ENCODE data around the gene KCNQ1. TPM values are rescaled to one million over a fixed set of nuclear protein-coding genes. Genes with fewer than 3 reads are reported as not detected.

KCNQ1 gene
- total RNA-seq, 4 donors from 2014 or later, result 0.81 to 2.2 (median 1.6) TPM

GRCh38 chr11:2561696-2562581 lies 117.1 kb downstream of the KCNQ1 start:
- no peak for DNase-seq (ENCODE audit: low spot score in 2 of 2)
- 88 to 98% methylated on average over 7 to 8 of the region's 27 CpGs for WGBS, 2 donors

GRCh38 chr11:2562890-2563212 lies 118.0 kb downstream of the KCNQ1 start:
- no peak for DNase-seq (ENCODE audit: low spot score in 2 of 2)
- intact Hi-C loops (cut with DNase I; ENCODE audit: low total_unique reads), result no loop called here
- no peak overlapping the region for H3K4me3 ChIP-seq (ENCODE audit: low read depth, poor library complexity, severe bottlenecking)
- no peak for TF ChIP-seq POLR2A (IDR thresholded peaks at IDR 0.05)
- TF ChIP-seq CTCF (IDR thresholded peaks at IDR 0.05), result no peak
- WGBS, 2 donors, result 90 to 92% methylated on average over 6 of the region's 6 CpGs

More at GRCh38 chr11:2561696-2562581, 117.1 kb downstream of the KCNQ1 start:
- TF ChIP-seq POLR2A (IDR thresholded peaks at IDR 0.05), result no peak
- TF ChIP-seq CTCF (IDR thresholded peaks at IDR 0.05), result no peak
- H3K4me3 ChIP-seq (ENCODE audit: low read depth, poor library complexity, severe bottlenecking), result no peak overlapping the region
- intact Hi-C loops (cut with DNase I; ENCODE audit: low total_unique reads), result no loop called here

GRCh38 chr11:2563213-2564007 lies 118.6 kb downstream of the KCNQ1 start:
- no peak for DNase-seq (ENCODE audit: low spot score in 2 of 2)
- TF ChIP-seq POLR2A (IDR thresholded peaks at IDR 0.05) (no peak), CTCF (IDR thresholded peaks at IDR 0.05) (no peak)

GRCh38 chr11:2564008-2564530 lies 119.3 kb downstream of the KCNQ1 start:
- no peak overlapping the region for H3K4me3 ChIP-seq (ENCODE audit: low read depth, poor library complexity, severe bottlenecking)
- DNase-seq (ENCODE audit: low spot score in 2 of 2), result no peak
- TF ChIP-seq CTCF (IDR thresholded peaks at IDR 0.05), result no peak
- TF ChIP-seq POLR2A (IDR thresholded peaks at IDR 0.05), result no peak
- intact Hi-C loops (cut with DNase I; ENCODE audit: low total_unique reads), result no loop called here
- 93 to 94% methylated on average over 14 of the region's 14 CpGs for WGBS, 2 donors

More at GRCh38 chr11:2563213-2564007, 118.6 kb downstream of the KCNQ1 start:
- intact Hi-C loops (cut with DNase I; ENCODE audit: low total_unique reads), result no loop called here
- no peak overlapping the region for H3K4me3 ChIP-seq (ENCODE audit: low read depth, poor library complexity, severe bottlenecking)
- 93% methylated on average over 28 of the region's 28 CpGs for WGBS, 2 donors

GRCh38 chr11:2564588-2565425 lies 120.0 kb downstream of the KCNQ1 start:
- 81 to 82% methylated on average over 16 of the region's 16 CpGs for WGBS, 2 donors
- intact Hi-C loops (cut with DNase I; ENCODE audit: low total_unique reads), result no loop called here
- no peak overlapping the region for H3K4me3 ChIP-seq (ENCODE audit: low read depth, poor library complexity, severe bottlenecking)
- no peak for TF ChIP-seq CTCF (IDR thresholded peaks at IDR 0.05)
- TF ChIP-seq POLR2A (IDR thresholded peaks at IDR 0.05), result no peak
- no peak for DNase-seq (ENCODE audit: low spot score in 2 of 2)

All from lower leg skin (tissue), 4 donors.